OCI-LY3 (cell line): ENCODE results near the gene KLHL29.

ENCODE experiments used
- H2AFZ ChIP-seq: fragments of 200-600, 300-600 bp; shearing (Covaris generic); 2 replicates; pipeline ENCODE4 v1.6.0; 2014; ENCODE audit warnings: antibody characterized with exemption, low read depth, low read length
- H3K27ac ChIP-seq: fragments of 200-600, 300-600 bp; sonication (generic); 2 replicates; pipeline ENCODE4 v1.5.1; 2014; ENCODE audit warnings: mild to moderate bottlenecking, low read length, moderate library complexity, mixed read lengths
- H3K27me3 ChIP-seq: fragments of 200-600, 300-600 bp; sonication (generic); 2 replicates; pipeline ENCODE4 v1.6.1; 2014; ENCODE audit warnings: low read depth, low read length, mixed read lengths
- H3K36me3 ChIP-seq: fragments of 200-600, 300-600 bp; sonication (generic); replicated peaks from 2 replicates; pipeline ENCODE3; 2014; ENCODE audit warnings: low read depth, low read length, mixed read lengths
- H3K4me1 ChIP-seq: fragments of 300-600, 200-600 bp; sonication (generic); 2 replicates; pipeline ENCODE4 v1.6.1; 2014; ENCODE audit warnings: low read length, mixed read lengths
- H3K4me2 ChIP-seq: fragments of 200-600, 300-600 bp; sonication (generic); 2 replicates; pipeline ENCODE4 v1.6.1; 2014; ENCODE audit warnings: low read length, mixed read lengths
- H3K4me3 ChIP-seq: fragments of 300-600, 200-600 bp; sonication (generic); 2 replicates; pipeline ENCODE4 v1.5.1; 2014; ENCODE audit warnings: antibody characterized with exemption, mild to moderate bottlenecking, low read length, moderate library complexity
- H3K79me2 ChIP-seq: fragments of 300-600, 200-600 bp; shearing (Covaris generic); 2 replicates; pipeline ENCODE4 v1.6.1; 2014; ENCODE audit warnings: mild to moderate bottlenecking, low read length, mixed read lengths
- H3K9ac ChIP-seq: fragments of 300-600, 200-600 bp; shearing (Covaris generic); 2 replicates; pipeline ENCODE4 v1.6.0; 2014; ENCODE audit warnings: mild to moderate bottlenecking, low read length, moderate library complexity
- H3K9me3 ChIP-seq: fragments of 200-600, 300-600 bp; shearing (Covaris generic); 2 replicates; pipeline ENCODE4 v1.6.1; 2014; ENCODE audit warnings: low read length, mixed read lengths; ENCODE audit not compliant: insufficient read depth
- H4K20me1 ChIP-seq: fragments of 200-600, 300-600 bp; sonication (generic); 2 replicates; pipeline ENCODE4 v1.6.1; 2016; ENCODE audit warnings: low read length, mixed read lengths; ENCODE audit not compliant: insufficient read depth
- CTCF ChIP-seq: fragments of 200-600, 300-600 bp; sonication (generic); IDR thresholded peaks from 2 replicates; pipeline ENCODE4 v1.5.1; 2014; ENCODE audit warnings: antibody characterized with exemption, low read length, low read depth
- EZH2phosphoT487 ChIP-seq: fragments of 200-600 bp; shearing (Covaris generic); IDR thresholded peaks from 2 replicates; pipeline ENCODE4 v1.6.1; 2018; ENCODE audit warnings: antibody characterized with exemption, mixed run types, low read depth

Gene KLHL29

GRCh38 chr2:23361152-23361551, 23.8 kb upstream of the KLHL29 start:
- TF ChIP-seq CTCF: no peak
- TF ChIP-seq EZH2phosphoT487: no peak
- Histone ChIP-seq H3K27ac (no peak overlapping the region), H3K9ac (no peak overlapping the region), H3K79me2 (no peaks in the 10 kb centered on the region), H3K4me3 (no peak overlapping the region), H3K4me1 (no peaks in the 10 kb centered on the region), H3K9me3 (no peaks in the 10 kb centered on the region), H3K36me3 (no peaks in the 10 kb centered on the region), H4K20me1 (no peaks in the 10 kb centered on the region), H3K4me2 (no peak overlapping the region), H3K27me3 (peaks cover 27% of the 10 kb centered on the region), H2AFZ (no peak overlapping the region)

GRCh38 chr2:23363268-23363667, 21.7 kb upstream of the KLHL29 start:
- H3K36me3 ChIP-seq: no peaks in the 10 kb centered on the region
- no peak overlapping the region for H3K4me2 ChIP-seq
- no peaks in the 10 kb centered on the region for H4K20me1 ChIP-seq
- H3K9ac ChIP-seq: no peak overlapping the region
- no peaks in the 10 kb centered on the region for H3K9me3 ChIP-seq
- H3K4me3 ChIP-seq: no peak overlapping the region
- H2AFZ ChIP-seq: no peak overlapping the region
- H3K27ac ChIP-seq: no peak overlapping the region
- no peaks in the 10 kb centered on the region for H3K79me2 ChIP-seq
- H3K27me3 ChIP-seq: peaks cover 30% of the 10 kb centered on the region
- H3K4me1 ChIP-seq: no peaks in the 10 kb centered on the region
- no peak for TF ChIP-seq EZH2phosphoT487

- no peaks in the 10 kb centered on the region for H3K36me3 ChIP-seq
- H3K27me3 ChIP-seq: peaks cover 30% of the 10 kb centered on the region
- H3K4me3 ChIP-seq: no peak overlapping the region
- TF ChIP-seq CTCF (no peak), EZH2phosphoT487 (no peak)
- H3K79me2 ChIP-seq: no peaks in the 10 kb centered on the region
- H3K9me3 ChIP-seq: no peaks in the 10 kb centered on the region
- no peaks in the 10 kb centered on the region for H4K20me1 ChIP-seq
- no peaks in the 10 kb centered on the region for H3K4me1 ChIP-seq
- no peak overlapping the region for H2AFZ ChIP-seq
- H3K9ac ChIP-seq: no peak overlapping the region
- H3K27ac ChIP-seq: no peak overlapping the region
- H3K4me2 ChIP-seq: no peak overlapping the region
Measured at GRCh38 chr2:23363831-23364230, 21.1 kb upstream of the KLHL29 start.

GRCh38 chr2:23366720-23367119, 18.3 kb upstream of the KLHL29 start:
- Histone ChIP-seq H3K9me3 (no peaks in the 10 kb centered on the region), H3K27me3 (peaks cover 29% of the 10 kb centered on the region), H3K9ac (no peak overlapping the region), H2AFZ (no peak overlapping the region), H3K36me3 (no peaks in the 10 kb centered on the region), H3K79me2 (no peaks in the 10 kb centered on the region), H3K4me1 (no peaks in the 10 kb centered on the region), H3K27ac (no peak overlapping the region), H3K4me3 (no peak overlapping the region), H3K4me2 (no peak overlapping the region), H4K20me1 (no peaks in the 10 kb centered on the region)
- TF ChIP-seq EZH2phosphoT487: no peak
- no peak for TF ChIP-seq CTCF

- Histone ChIP-seq H2AFZ (no peak overlapping the region), H3K4me1 (no peaks in the 10 kb centered on the region), H3K9me3 (no peaks in the 10 kb centered on the region), H4K20me1 (no peaks in the 10 kb centered on the region), H3K36me3 (no peaks in the 10 kb centered on the region), H3K27me3 (peaks cover 19% of the 10 kb centered on the region), H3K79me2 (no peaks in the 10 kb centered on the region), H3K4me2 (peak overlapping the region; percentile 30), H3K4me3 (no peak overlapping the region), H3K9ac (no peak overlapping the region), H3K27ac (no peak overlapping the region)
- TF ChIP-seq EZH2phosphoT487: no peak
- no peak for TF ChIP-seq CTCF
Measured at GRCh38 chr2:23367760-23368159, 17.2 kb upstream of the KLHL29 start.
